Gastrocnemius medialis (tissue), 4 donors: ENCODE measurements around the gene C3orf22. TPM values are rescaled to one million over a fixed set of nuclear protein-coding genes. Genes with fewer than 3 reads are reported as not detected.

ENCODE experiments used
- ATAC-seq, 2 donors: fragments of 150-250 bp; one replicate each; pipeline ENCODE4 v1.9.1; 2016
- DNase-seq, 2 donors: peaks; one replicate each; pipeline ENCODE4 v3.0.0-alpha.2; 2019
- H3K27ac ChIP-seq, 4 donors: fragments of 200-600 bp; sonication (generic); 1 replicate in 1 of 4; 2 replicates in 3 of 4; pipeline ENCODE4 v1.5.1; 2016 to 2018; ENCODE audit warnings: mild to moderate bottlenecking in 2 of 4, moderate library complexity in 1 of 4
- H3K27me3 ChIP-seq, 3 donors: fragments of 200-600 bp; sonication (generic) in 2 of 3; 1 replicate in 1 of 3; 2 replicates in 2 of 3; pipeline versions ENCODE4 v1.5.1 to v1.6.0; 2016 to 2019; ENCODE audit warnings: mild to moderate bottlenecking in 1 of 3, moderate library complexity in 1 of 3
- H3K36me3 ChIP-seq, 2 donors: fragments of 200-600 bp; sonication (generic) in 1 of 2; one replicate each; pipeline ENCODE4 v1.5.1; 2017 to 2018
- H3K4me1 ChIP-seq, 2 donors: fragments of 200-600 bp; sonication (generic) in 1 of 2; one replicate each; pipeline ENCODE4 v1.5.1; 2016 to 2017; ENCODE audit warnings: mild to moderate bottlenecking in 2 of 2
- H3K4me3 ChIP-seq, 4 donors: fragments of 200-600 bp; sonication (generic) in 3 of 4; 1 replicate in 1 of 4; 2 replicates in 3 of 4; pipeline ENCODE4 v1.5.1; 2016 to 2019; ENCODE audit warnings: mild to moderate bottlenecking in 2 of 4
- H3K9me3 ChIP-seq, 3 donors: fragments of 200-600 bp; sonication (generic) in 2 of 3; 1 replicate in 1 of 3; 2 replicates in 2 of 3; pipeline ENCODE4 v1.5.1; 2016 to 2019
- CTCF ChIP-seq, 5 experiments: fragments of 450-650 bp in 3 of 5; fragments of 200-600 bp in 2 of 5; sonication (generic) in 2 of 5; IDR thresholded peaks in 4 of 5; conservative IDR thresholded peaks in 1 of 5; 1 replicate in 4 of 5; 2 replicates in 1 of 5; pipeline ENCODE4 v1.5.1; 2016 to 2019; ENCODE audit warnings: antibody characterized with exemption in 5 of 5, mild to moderate bottlenecking in 3 of 5, moderate library complexity in 3 of 5
- POLR2A ChIP-seq, 2 donors: fragments of 450-650 bp; IDR thresholded peaks; one replicate each; pipeline ENCODE4 v1.6.1; 2017; ENCODE audit warnings: antibody characterized with exemption in 2 of 2, mild to moderate bottlenecking in 2 of 2, moderate library complexity in 2 of 2
- in situ Hi-C, 4 donors: fragments of 200-750 bp; cut with MboI; loops; one replicate each; pipeline versions ENCODE4 v1.15.0 to v1.8.0; 2017; ENCODE audit warnings: low sequenced_read_pairs in 4 of 4
- intact Hi-C: fragments of 100-400 bp; cut with DNase I; formaldehyde crosslinking; loops from one replicate; pipeline ENCODE4 v1.15.1; 2023; ENCODE audit warnings: low total_unique reads
- total RNA-seq, 4 donors: library from RNA; depleted of rRNA; stranded (reverse); fragments of >200 nt; gene quantifications; one replicate each; pipeline versions ENCODE4 v1.1.0 to v1.2.3, GENCODE V29; 2016

Gene C3orf22
- total RNA-seq, 4 donors from 2014 or later, result not detected

DNA sequence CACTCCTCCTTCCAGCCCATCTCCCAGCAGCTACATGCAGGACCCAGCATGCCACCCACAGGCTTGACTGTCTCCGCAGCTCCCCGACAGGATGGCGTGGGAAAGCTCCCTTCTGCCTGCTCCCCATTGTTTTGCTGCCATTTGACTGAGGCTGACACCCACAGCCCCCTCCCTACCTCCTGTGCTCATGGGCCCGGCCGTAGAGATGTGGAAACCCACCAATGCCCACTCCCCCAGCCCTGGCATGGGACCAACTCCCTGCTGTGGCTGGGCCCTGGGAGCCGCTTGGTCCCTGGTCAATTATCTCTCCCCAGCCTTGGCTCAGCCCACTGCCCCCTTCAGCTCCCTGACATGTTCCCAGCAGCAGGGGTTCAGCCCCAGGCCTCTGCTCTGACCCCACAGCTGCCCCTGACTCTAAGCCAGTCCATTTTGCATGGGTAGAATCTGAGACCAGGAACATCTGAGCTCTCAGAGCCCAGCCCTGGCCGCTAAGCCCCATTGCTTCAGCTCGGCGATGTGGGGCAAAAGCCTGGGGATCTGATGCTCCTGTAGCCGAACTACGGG, 8.2 kb downstream of the C3orf22 start:
- no peak overlapping the region for H3K4me3 ChIP-seq
- H3K36me3 ChIP-seq, result no peaks in the 10 kb centered on the region
- DNase-seq, result peak in 1 of 2 donors; percentile 9
- in situ Hi-C loops, result no loop called here
- no peaks in the 10 kb centered on the region for H3K9me3 ChIP-seq
- TF ChIP-seq CTCF (IDR thresholded peaks at IDR 0.05 in 4 of 5, conservative IDR thresholded peaks at IDR 0.05 in 1 of 5), result no peak
- no peak for TF ChIP-seq POLR2A (IDR thresholded peaks at IDR 0.05)
- intact Hi-C loops, result no loop called here
- H3K4me1 ChIP-seq, result no peaks in the 10 kb centered on the region
- no peak for ATAC-seq
- H3K27ac ChIP-seq, result no peak overlapping the region
- no peaks in the 10 kb centered on the region for H3K27me3 ChIP-seq

GRCh38 chr3:126549861-126550487, 8.8 kb downstream of the C3orf22 start:
- ATAC-seq (no peak), DNase-seq (peak in 1 of 2 donors; percentile 6)
- Histone ChIP-seq H3K9me3 (no peaks in the 10 kb centered on the region), H3K4me3 (no peak overlapping the region), H3K36me3 (no peaks in the 10 kb centered on the region), H3K4me1 (no peaks in the 10 kb centered on the region), H3K27me3 (no peaks in the 10 kb centered on the region), H3K27ac (no peak overlapping the region)
- intact Hi-C loops (no loop called here), in situ Hi-C loops (no loop called here)
- TF ChIP-seq POLR2A (IDR thresholded peaks at IDR 0.05), result no peak
- no peak for TF ChIP-seq CTCF (IDR thresholded peaks at IDR 0.05 in 4 of 5, conservative IDR thresholded peaks at IDR 0.05 in 1 of 5)

- H3K9me3 ChIP-seq, result no peaks in the 10 kb centered on the region
- H3K27me3 ChIP-seq, result peaks cover 0 to 3% (median 0%) of the 10 kb centered on the region in 3 donors
- H3K36me3 ChIP-seq, result no peaks in the 10 kb centered on the region
- TF ChIP-seq CTCF (IDR thresholded peaks at IDR 0.05 in 4 of 5, conservative IDR thresholded peaks at IDR 0.05 in 1 of 5) (no peak), POLR2A (IDR thresholded peaks at IDR 0.05) (no peak)
- intact Hi-C loops (no loop called here), in situ Hi-C loops (no loop called here)
- H3K27ac ChIP-seq, result no peak overlapping the region
- DNase-seq (peak in 1 of 2 donors; percentile 7), ATAC-seq (no peak)
- H3K4me1 ChIP-seq, result no peaks in the 10 kb centered on the region
- no peak overlapping the region for H3K4me3 ChIP-seq
Measured at GRCh38 chr3:126548556-126549466, 9.9 kb downstream of the C3orf22 start.

GRCh38 chr3:126547721-126548120, 11.0 kb downstream of the C3orf22 start:
- DNase-seq, result no peak
- in situ Hi-C loops, result no loop called here

More at GRCh38 chr3:126547721-126548120, 11.0 kb downstream of the C3orf22 start:
- intact Hi-C loops, result no loop called here
- Histone ChIP-seq H3K4me1 (no peaks in the 10 kb centered on the region), H3K27me3 (peaks cover under 1 to 14% (median 9%) of the 10 kb centered on the region in 3 donors), H3K36me3 (no peaks in the 10 kb centered on the region), H3K27ac (no peak overlapping the region), H3K9me3 (no peaks in the 10 kb centered on the region), H3K4me3 (no peak overlapping the region)
- ATAC-seq, result no peak
- no peak for TF ChIP-seq CTCF (IDR thresholded peaks at IDR 0.05 in 4 of 5, conservative IDR thresholded peaks at IDR 0.05 in 1 of 5)
- TF ChIP-seq POLR2A (IDR thresholded peaks at IDR 0.05), result no peak
